Gastroesophageal sphincter (tissue), 4 donors: ENCODE measurements around the gene GRK4. TPM values are rescaled to one million over a fixed set of nuclear protein-coding genes. Genes with fewer than 3 reads are reported as not detected.
"Not testable (repeated sequence)": the region's sequence is repeated elsewhere in the genome, so short reads cannot be mapped to it uniquely, and the experiment has no call there.

ENCODE experiments used
- ATAC-seq: fragments of 150-250 bp; one replicate; pipeline ENCODE4 v1.9.1; 2016; ENCODE audit warnings: mild to moderate bottlenecking, moderate library complexity
- H3K27ac ChIP-seq, 4 donors: fragments of 200-600 bp; sonication (generic) in 3 of 4; 1 replicate in 3 of 4; 2 replicates in 1 of 4; pipeline ENCODE4 v1.5.1; 2016 to 2019
- H3K27me3 ChIP-seq: fragments of 200-600 bp; sonication (generic); one replicate; pipeline ENCODE4 v1.5.1; 2019
- H3K36me3 ChIP-seq, 2 donors: fragments of 200-600 bp; sonication (generic); one replicate each; pipeline ENCODE4 v1.5.1; 2019; ENCODE audit warnings: control low read depth in 1 of 2
- H3K4me1 ChIP-seq, 3 donors: fragments of 200-600 bp; sonication (generic); 1 replicate in 2 of 3; 2 replicates in 1 of 3; pipeline ENCODE4 v1.5.1; 2016 to 2019; ENCODE audit warnings: control low read depth in 2 of 3
- H3K4me3 ChIP-seq, 2 donors: fragments of 200-600 bp; sonication (generic); one replicate each; pipeline ENCODE4 v1.5.1; 2019; ENCODE audit warnings: mild to moderate bottlenecking in 1 of 2, moderate library complexity in 1 of 2
- H3K9me3 ChIP-seq, 3 donors: fragments of 200-600 bp; sonication (generic); one replicate each; pipeline ENCODE4 v1.5.1; 2017 to 2019; ENCODE audit warnings: control low read depth in 2 of 3
- EP300 ChIP-seq: sonication (generic); formaldehyde crosslinking; IDR thresholded peaks from one replicate; pipeline ENCODE4 v1.6.1; 2017; ENCODE audit warnings: antibody characterized with exemption, mild to moderate bottlenecking
- POLR2A ChIP-seq, 2 donors: fragments of 450-650 bp; IDR thresholded peaks; one replicate each; pipeline ENCODE4 v1.6.1; 2017; ENCODE audit warnings: antibody characterized with exemption in 2 of 2, mild to moderate bottlenecking in 2 of 2, moderate library complexity in 1 of 2
- POLR2AphosphoS5 ChIP-seq: sonication (generic); formaldehyde crosslinking; IDR thresholded peaks from one replicate; pipeline ENCODE4 v1.6.1; 2017; ENCODE audit warnings: antibody characterized with exemption
- WGBS, 2 donors: methylation state at CpG; one replicate each; pipeline ENCODE4 v1.1.5; 2018; ENCODE audit warnings: low coverage in 1 of 2; 5-methylcytosine and 5-hydroxymethylcytosine counted together
- total RNA-seq, 4 donors: library from RNA; depleted of rRNA; stranded (reverse); fragments of >200 nt; gene quantifications; one replicate each; pipeline ENCODE4 v1.1.0, GENCODE V29; 2016
- TF ChIP-seq, protein P1 (sequence below), 4 experiments: fragments of 200-600 bp in 2 of 4; fragments of 450-650 bp in 2 of 4; sonication (generic) in 1 of 4; IDR thresholded peaks; one replicate each; pipeline ENCODE4 v1.5.1; 2017 to 2019; ENCODE audit warnings: antibody characterized with exemption in 4 of 4, mild to moderate bottlenecking in 2 of 4, moderate library complexity in 2 of 4

GRK4 gene
- total RNA-seq, 4 donors from 2014 or later = 4.2 to 9.5 (median 6.2) TPM

DNA sequence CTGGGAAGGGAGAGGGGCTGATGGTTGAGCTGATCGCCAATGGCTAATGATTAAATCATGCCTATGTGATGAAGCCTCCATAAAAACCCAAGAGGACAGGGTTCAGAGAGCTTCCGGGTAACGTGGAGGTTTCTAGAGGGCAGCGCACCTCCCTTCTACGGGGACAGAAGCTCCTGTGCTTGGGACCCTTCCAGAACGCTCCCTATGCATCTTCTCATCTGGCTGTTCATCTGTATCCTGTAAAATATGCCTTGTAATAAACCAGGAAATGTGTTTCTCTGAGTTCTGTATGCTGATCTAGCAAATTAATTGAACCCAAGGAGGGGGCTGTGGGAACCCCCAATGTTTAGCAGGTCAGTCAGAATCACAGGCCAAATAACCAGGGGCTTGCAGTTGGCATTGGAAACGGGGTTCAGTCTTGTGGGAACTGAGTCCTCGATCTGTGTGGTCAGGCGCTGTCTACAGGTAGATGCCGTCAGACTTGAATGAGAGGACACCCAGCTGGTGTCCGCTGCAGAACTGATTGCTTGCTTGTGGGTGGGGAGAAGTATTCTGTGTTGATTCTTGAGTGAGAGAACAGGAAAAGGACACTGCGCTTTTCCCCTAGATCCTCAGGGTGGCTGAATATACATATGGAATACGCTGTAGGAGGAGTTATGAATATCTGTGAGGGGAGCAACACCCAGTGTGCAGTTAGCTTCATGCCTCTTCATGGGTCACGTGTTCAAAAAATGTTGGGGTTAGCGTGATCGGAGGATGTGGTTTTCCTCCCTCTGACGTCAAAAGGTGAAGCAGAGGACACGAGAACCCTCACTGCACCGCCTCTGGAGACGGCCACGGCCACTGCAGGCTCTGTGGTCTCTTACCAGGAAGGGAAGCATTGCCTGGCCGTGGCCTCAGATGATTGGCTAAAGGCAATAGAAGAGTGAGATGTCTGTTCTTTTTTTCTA lies 81.8 kb downstream of the GRK4 start:
- H3K9me3 ChIP-seq = no peaks in the 10 kb centered on the region
- peaks cover 0 to 27% (median 5%) of the 10 kb centered on the region in 3 donors for H3K4me1 ChIP-seq
- TF ChIP-seq POLR2A (IDR thresholded peaks at IDR 0.05) (no peak), EP300 (no peak), POLR2AphosphoS5 (no peak)
- TF ChIP-seq, protein P1, sequence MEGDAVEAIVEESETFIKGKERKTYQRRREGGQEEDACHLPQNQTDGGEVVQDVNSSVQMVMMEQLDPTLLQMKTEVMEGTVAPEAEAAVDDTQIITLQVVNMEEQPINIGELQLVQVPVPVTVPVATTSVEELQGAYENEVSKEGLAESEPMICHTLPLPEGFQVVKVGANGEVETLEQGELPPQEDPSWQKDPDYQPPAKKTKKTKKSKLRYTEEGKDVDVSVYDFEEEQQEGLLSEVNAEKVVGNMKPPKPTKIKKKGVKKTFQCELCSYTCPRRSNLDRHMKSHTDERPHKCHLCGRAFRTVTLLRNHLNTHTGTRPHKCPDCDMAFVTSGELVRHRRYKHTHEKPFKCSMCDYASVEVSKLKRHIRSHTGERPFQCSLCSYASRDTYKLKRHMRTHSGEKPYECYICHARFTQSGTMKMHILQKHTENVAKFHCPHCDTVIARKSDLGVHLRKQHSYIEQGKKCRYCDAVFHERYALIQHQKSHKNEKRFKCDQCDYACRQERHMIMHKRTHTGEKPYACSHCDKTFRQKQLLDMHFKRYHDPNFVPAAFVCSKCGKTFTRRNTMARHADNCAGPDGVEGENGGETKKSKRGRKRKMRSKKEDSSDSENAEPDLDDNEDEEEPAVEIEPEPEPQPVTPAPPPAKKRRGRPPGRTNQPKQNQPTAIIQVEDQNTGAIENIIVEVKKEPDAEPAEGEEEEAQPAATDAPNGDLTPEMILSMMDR (IDR thresholded peaks at IDR 0.05) = no peak
- peaks cover 13% of the 10 kb centered on the region for H3K27me3 ChIP-seq
- WGBS, 2 donors = 57 to 81% methylated on average over 14 to 16 of the region's 22 CpGs
- H3K4me3 ChIP-seq = no peak overlapping the region
- peak; percentile 55 for ATAC-seq
- no peak overlapping the region for H3K27ac ChIP-seq
- no peaks in the 10 kb centered on the region for H3K36me3 ChIP-seq

DNA sequence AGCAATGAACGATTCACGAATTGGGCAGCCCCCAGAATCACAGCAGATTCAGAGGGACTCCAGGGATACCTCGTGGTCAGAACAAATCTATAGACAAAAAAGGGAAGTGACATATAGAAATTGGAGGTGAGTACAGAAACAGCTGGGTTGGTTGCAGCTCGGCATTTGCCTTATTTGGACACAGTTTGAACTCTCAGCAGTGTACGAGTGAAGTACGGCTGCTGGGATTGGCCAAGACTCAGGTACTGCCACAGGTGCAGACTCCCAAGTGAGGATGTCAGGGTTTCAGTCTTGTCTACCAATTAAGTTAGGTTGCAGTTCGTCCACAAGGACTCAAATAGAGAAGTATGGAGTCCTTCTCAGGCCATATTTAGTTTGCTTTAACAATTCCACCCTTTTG lies 82.8 kb downstream of the GRK4 start:
- Histone ChIP-seq H3K4me3 (no peak overlapping the region), H3K4me1 (peaks cover 0 to 23% (median 3%) of the 10 kb centered on the region in 3 donors), H3K36me3 (no peaks in the 10 kb centered on the region), H3K27ac (no peak overlapping the region), H3K27me3 (peaks cover 11% of the 10 kb centered on the region), H3K9me3 (no peaks in the 10 kb centered on the region)
- no peak for ATAC-seq
- TF ChIP-seq, protein P1 (IDR thresholded peaks at IDR 0.05) = no peak
- TF ChIP-seq EP300 (no peak), POLR2AphosphoS5 (no peak)
- WGBS, 2 donors = 65 to 73% methylated on average over 5 of the region's 7 CpGs

DNA sequence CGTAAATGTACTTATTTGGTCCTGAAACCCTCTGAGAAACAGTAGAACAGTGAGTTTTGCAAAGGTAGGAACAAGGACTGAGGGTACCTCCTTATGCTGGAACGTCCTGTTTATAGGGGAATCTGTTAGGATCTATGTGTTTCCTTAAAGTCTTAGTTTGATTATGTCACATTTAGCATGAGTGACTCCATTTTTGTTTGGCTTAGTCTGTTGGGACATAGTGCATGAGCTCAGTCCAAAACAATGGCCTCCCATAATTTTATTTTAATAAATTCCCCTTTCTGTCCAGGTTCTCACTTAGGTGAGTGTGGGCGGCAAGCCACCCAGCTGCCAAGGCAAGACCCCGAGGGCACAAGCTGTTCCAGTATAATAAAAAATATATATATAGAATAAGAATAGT lies 83.3 kb downstream of the GRK4 start:
- Histone ChIP-seq H3K4me1 (peaks cover 0 to 18% (median 3%) of the 10 kb centered on the region in 3 donors), H3K27me3 (peaks cover 6% of the 10 kb centered on the region), H3K9me3 (no peaks in the 10 kb centered on the region), H3K27ac (no peak overlapping the region), H3K4me3 (no peak overlapping the region), H3K36me3 (no peaks in the 10 kb centered on the region)
- TF ChIP-seq, protein P1 (IDR thresholded peaks at IDR 0.05) = no peak
- TF ChIP-seq EP300 (no peak), POLR2A (IDR thresholded peaks at IDR 0.05) (no peak), POLR2AphosphoS5 (no peak)
- no peak for ATAC-seq
- 73 to 83% methylated on average over 2 to 4 of the region's 4 CpGs for WGBS, 2 donors

DNA sequence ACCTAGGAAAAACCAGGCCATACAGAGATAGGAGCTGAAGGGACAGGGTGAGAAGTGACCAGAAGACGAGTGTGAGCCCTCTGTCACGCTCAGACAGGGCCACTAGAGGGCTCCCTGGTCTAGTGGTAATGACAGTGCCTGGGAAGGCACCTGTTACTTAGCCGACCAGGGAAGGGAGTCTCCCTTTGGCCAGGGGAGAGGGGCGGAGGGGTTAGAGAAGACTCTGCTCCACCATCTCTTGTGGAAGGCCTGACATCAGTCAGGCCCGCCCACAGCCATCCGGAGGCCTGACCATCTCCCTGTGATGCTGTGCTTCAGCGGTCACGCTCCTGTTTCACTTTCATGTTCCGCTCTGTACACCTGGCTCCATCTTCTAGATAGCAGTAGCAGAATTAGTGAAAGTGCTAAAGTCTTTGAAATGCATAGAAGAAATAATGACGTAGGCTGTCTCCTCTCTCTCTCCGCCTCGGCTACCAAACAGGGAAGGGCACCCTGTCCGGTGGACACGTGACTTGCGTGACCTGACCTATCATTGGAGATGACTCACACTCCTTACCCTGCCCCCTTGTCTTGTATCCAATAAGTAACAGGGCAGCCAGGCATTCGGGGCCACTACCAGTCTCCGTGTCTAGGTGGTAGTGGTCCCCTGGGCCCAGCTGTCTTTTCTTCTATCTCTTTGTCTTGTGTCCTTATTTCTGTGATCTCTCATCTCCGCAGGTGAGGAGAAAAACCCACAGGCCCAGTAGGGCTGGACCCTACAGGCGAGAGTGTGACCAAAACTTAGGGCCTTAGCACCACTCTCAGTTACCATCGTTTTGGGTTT lies 84.3 kb downstream of the GRK4 start:
- Histone ChIP-seq H3K27ac (no peak overlapping the region), H3K4me1 (peaks cover 0 to 9% (median 0%) of the 10 kb centered on the region in 3 donors)

DNA sequence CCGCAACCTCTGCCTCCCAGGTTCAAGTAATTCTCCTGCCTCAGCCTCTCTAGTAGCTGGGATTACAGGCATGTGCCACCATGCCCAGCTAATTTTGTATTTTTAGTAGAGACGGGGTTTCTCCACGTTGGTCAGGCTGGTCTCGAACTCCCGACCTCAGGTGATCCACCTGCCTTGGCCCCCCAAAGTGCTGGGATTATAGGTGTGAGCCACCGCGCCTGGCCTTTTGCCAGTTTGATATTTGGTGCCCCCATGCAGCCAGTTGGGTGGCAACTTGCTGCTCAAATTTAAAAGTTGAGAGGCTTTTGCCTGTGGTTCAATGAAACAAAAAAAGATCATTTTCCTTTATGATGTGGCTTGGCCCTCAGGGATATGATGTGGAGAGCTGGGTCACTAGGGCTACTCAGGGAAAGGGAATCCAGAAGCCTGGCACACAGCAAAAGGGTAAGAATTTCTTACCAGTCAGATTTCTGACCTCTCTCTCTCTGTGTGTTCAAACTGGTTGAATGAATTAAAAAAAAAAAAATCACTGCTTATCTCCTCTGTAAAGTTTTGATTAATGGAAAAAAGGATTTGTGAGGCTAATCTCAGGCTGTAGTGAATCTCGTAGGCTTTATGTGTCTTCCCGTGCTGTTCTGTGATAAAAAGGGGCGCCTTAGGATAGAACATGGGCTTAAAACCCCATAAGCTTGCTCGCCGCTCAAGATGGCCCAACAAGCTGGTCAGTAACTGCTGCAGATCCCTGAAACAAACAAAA lies 87.9 kb downstream of the GRK4 start:
- not testable (repeated sequence) for H3K27ac ChIP-seq, H3K4me3 ChIP-seq, H3K4me1 ChIP-seq, ATAC-seq, H3K9me3 ChIP-seq, H3K36me3 ChIP-seq, H3K27me3 ChIP-seq
- WGBS, 2 donors = 60 to 77% methylated on average over 1 to 7 of the region's 12 CpGs

More for the DNA sequence above, 84.3 kb downstream of the GRK4 start:
- Histone ChIP-seq H3K36me3 (no peaks in the 10 kb centered on the region), H3K27me3 (no peaks in the 10 kb centered on the region), H3K9me3 (no peaks in the 10 kb centered on the region), H3K4me3 (peak overlapping the region in 1 of 2 donors; percentile 35)
- 28 to 56% methylated on average over 4 to 13 of the region's 20 CpGs for WGBS, 2 donors
- TF ChIP-seq, protein P1 (IDR thresholded peaks at IDR 0.05) = peak; percentile 57 to 73 (median 65)
- TF ChIP-seq POLR2A (IDR thresholded peaks at IDR 0.05) = no peak
- peak; percentile 67 for ATAC-seq
